COLO829 (cell line): ENCODE results near the gene PHOX2B.
"Not testable (repeated sequence)": the region's sequence is repeated elsewhere in the genome, so short reads cannot be mapped to it uniquely, and the experiment has no call there.

Experiments used
- DNase-seq: peaks from one replicate; pipeline ENCODE4 v3.0.0; 2012; ENCODE audit warnings: low spot score

Gene PHOX2B

DNA sequence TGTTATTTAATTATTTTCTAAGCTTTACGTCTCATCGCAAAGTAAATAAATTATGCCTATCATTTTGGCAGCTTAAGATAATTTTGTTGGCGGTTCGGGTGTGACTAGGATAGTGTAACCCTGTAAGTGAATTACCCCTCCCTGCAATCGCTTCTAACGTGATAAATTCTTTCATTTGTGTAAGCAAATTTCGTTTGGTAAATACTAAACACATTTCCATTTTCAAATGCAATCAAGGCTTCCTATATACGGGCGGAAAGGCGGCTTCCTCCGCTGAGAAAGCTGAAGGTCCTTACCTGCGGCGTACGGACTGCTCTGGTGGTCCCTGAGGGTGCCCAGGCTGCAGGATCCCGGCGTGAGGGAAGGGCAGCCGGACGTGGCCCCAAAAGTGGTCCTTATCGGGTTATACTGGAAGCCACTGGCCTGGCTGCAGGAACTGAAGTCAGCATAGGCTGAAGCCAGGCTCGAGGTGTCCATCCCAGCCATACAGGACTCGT lies 403 bp downstream of the PHOX2B start:
- no peak for DNase-seq

DNA sequence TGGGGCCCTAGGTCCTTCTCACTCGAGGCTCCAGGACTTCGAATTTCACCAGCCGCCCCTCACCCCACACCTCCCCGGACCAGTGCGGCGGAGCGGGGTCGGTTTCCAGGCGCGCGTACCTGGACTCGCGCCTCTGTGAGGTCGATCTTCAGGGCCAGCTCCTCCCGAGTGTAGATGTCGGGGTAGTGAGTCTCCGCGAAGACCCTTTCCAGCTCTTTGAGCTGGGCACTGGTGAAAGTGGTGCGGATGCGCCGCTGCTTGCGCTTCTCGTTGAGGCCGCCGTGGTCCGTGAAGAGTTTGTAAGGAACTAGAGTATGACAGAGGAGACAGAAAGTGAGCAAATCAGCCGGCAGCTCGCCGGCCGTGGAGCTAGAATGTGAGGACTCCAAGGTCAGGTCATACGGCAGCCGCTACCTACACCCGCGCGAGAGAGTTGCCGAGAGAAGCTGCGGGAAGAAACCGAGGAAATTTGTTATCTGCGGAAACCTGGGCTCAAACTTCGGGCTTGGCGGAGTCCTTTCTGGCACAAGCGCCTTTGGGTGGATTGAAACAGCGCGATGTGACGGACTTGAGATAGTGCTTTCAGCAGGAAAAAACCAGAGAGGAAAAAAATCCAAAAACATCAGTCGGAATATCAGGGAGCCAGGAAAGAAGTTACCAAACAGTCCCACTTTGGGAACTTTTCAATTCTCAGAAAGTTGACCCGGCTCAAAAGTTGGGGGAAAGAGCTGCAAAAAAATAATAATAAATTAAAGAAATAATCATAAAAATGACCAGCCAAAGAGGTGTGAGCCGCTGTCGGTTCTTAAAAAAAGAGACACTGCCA lies 1.1 kb downstream of the PHOX2B start:
- no peak for DNase-seq

DNA sequence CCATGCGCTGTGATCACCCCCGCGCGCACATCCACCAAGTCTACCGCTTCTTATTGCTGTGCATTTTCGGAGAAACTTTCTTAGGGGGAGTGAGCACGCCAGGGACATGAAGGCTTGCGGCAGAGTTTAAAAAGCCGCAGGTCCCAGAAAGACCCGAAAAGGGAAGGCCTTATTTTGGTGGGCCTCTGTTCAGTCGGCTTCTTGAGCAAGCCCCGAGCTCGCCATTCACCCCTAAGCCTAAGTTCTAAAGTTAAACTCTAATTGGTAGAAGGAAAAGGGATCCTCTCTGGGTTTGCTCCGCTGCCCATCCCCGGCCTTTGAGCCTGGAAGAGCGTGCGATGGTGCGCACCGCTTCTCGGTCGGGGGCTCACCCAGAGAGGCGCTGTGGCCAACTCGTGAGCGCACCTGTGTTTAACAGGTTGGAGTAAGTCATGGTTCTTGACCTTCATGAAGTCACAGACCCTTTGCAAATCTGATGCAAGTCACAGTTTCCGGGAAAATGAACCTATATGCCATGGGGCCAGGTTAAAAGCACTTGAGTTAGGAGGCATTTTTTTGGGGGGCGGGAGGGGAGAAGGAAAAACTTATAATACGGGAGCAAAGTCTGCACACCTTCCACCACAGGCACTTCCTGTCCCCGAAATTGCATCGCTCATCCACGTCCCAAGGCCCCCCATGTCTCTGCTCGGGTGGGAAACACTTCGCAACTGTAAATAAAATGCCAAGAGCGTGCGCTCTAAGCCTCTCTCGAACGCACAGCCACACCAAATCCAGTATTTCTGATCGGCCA lies 1.9 kb downstream of the PHOX2B start:
- no peak for DNase-seq

DNA sequence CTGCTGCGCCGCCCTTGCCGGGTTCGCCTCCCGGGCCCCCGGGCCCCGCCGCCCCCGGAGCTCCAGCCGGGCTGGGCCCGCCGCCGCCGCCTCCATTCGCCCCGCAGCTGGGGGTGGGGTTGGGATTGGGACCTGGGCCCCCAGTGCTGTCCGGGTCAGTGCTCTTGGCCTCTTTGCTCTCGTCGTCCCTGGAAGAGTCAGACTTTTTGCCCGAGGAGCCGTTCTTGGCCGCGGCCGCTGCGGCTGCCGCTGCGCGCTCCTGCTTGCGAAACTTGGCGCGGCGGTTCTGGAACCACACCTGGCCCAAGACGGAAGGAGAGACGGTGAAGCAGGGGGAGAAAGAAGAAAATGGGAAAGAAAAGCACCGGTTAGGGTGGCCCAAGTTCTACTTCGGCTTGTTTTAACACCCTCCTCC lies 2.5 kb downstream of the PHOX2B start:
- DNase-seq, result no peak

DNA sequence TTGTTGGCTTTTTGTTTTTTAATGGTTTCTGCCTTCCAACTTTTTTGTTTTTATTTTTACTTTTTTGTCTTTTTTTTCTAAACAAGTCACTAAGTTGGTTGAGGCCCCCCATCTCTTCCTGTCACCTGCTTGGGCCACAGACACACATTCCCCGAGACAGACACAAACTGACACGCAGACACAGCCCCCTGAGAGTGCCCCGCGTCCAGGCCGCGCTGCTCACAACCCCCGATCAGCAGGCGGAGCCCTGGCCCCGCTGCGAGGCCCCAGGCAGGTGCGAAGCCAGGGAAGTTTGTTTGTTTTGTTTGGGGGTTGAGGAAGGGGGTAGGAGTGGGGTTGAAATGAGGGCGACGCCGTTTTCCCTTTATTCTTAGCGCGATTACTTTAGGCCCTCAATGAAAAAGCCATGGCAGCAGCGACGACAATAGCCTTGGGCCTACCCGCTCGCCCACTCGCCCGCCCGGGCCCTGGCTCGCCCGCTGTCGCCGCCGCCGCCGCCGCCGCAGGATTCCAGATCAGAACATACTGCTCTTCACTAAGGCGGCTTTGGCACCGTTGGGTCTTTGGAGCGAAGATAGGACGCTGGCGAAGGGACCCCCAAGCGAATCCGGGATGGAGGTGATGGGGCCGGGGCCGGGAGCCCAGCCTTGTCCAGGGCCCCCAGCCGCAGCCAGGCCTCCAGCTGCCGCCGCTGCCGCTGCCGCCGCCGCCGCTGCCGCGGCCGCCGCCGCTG lies 3.1 kb downstream of the PHOX2B start:
- no peak for DNase-seq

DNA sequence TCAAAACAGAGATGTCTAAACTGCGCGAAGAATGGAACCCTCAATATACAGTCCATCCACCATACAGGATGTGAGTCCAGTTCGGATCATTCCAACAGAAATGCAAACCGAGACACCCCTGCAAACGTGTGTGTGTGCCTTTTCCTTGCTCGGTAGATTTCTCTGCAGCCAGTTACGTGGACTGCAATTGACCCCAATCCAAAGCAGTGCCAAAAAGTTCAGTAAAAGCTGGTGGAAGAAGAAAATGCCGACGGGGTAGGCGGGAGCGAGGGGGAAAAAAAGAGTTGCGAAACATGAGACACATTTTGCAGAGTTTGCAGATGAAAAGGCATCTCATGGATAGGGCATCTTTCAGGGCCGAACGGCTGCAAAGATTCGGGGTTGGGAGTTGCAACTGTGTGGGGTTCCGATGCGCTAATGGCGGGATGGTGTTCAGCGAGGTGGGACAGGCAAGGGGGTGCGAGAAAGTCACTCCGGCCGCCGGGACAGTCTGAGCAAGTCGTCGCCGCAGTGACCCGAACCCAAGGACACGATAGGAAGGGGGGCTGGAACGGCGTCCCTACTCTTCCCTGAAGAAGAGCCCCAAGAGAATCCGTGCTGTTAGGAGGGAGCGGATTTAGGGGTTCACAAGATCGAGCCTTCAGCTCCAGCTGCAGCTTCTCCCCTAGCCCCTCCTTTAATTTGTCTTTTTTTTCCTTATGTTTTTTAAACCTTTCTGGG lies 3.8 kb downstream of the PHOX2B start:
- no peak for DNase-seq

DNA sequence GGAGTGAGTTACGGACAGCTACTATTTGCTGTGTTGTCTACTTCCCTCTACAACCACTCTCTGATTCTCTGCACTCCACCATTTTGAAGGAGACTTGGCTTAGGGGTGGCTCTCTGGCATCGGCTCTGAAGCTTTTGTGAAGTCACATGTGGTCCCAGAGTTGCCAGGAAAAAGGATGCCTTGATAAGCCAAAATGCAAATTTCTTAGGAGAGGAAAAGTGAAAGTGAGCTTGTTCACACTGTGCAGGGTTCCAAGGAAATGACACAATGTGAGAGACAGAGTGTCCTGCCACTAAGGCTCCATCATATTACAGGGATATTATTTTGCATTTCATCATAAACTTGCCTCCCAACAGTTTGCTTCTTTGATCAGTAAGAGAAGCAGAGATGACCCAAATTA lies 7.2 kb downstream of the PHOX2B start:
- DNase-seq, result no peak

DNA sequence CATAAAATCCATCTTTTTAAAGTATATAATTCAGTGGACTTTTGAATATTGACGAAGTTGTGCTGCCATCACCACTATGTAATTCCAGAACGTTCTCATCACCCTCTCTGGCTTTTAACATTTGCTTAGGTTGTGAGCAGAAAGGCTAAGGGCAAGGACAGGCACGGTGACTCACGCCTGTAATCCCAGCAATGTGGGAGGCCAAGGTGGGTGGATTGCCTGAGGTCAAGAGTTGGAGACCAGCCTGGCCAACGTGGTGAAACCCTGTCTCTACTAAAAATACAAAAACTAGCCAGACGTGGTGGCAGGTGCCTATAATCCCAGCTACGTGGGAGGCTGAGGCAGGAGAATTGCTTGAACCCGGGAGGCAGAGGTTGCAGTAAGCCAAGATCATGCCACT lies 11.0 kb downstream of the PHOX2B start:
- not testable (repeated sequence) for DNase-seq

DNA sequence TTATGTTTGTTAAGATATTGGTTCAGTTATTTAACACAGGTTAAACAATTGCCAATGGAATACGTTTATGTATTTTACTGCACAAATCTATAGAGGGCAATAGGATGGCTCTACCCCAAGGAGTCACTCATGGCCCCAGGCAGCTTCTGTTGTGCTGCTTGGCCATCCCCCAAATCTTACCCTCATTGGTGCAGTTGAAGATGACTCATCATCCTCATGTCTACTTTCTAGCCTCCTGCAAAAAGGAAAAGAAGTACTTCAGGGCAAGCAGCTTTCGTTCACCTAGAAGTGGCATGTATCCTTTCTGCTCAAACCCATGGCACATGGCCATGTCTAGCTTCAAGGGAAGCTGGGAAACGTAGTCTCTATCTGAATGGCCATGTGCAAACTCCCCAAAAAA lies 14.2 kb downstream of the PHOX2B start:
- DNase-seq, result peak; percentile 20

DNA sequence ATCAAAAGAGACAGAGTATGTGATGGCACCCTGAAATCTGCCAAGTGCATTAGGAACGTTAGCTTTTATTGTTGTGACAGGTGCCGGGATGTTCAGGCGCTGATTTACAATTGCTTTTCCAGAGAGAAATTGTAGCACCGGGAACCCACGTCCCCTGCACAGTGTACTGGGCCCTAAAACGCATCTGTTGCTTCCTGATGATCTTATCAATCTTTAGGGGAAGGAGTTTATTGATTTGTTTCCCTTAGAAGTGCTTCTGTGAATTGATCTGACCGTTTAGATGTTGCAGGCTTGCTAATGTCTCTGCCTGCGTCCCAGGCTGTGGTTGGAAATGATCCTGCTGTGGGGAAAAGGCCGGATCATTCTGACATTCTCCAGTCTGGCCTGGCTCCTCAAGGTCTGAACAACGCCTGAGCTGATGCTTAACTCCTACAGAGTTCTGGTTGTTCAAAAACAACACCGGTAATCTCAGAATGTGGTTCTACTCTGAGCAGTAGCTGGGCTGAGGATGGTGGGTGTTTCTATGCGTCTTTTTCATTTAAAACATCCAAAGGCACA lies 16.9 kb downstream of the PHOX2B start:
- DNase-seq, result no peak

DNA sequence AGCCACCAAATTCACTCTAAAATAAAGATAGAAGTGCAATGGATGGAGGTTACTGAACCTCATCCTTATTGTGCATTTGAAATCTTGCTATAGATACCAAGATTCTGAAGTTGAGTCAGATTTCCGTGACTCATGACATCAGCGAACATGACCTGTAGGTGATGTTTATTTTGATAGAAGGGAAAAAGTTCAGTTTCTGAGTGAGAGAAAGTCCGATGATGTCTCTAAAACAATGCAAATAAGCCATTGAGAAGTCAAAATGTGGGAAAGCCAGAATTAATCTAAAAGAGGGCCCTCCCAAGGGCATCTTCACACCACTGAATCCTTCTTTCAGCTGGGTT lies 20.0 kb downstream of the PHOX2B start:
- DNase-seq, result no peak

DNA sequence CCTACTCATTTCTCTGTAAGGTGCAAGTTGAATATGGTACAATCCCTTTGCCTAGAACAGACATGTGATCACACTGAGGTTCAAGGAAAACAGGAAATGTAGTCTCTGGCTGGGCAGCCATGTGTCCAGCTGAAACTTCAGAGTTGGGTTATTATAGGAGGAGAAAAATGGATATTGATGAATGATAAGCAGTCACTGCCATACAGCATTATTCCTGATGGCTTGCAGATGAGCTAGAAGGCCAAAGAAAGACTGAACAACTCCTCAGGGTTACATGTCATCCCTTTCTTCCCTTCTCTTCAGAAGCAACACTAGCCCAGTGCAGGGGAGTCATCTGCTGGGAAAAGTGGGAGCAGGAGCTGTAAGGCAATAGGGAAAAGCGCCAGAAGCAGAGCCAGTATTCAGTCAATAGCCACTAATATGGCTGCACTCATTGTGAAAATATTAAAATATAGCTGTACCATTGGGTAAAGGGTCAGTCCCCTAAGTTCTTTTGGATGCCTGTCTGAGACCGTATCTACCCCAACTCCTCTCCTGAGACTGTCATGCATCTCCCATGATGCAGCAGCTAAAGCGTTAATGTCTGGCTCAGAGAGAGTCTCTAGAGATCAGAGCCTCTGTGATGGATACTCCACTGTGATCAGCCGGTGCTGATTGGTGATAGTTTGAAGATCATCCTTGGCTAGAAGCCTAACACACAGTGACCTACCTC lies 20.5 kb downstream of the PHOX2B start:
- DNase-seq, result no peak

DNA sequence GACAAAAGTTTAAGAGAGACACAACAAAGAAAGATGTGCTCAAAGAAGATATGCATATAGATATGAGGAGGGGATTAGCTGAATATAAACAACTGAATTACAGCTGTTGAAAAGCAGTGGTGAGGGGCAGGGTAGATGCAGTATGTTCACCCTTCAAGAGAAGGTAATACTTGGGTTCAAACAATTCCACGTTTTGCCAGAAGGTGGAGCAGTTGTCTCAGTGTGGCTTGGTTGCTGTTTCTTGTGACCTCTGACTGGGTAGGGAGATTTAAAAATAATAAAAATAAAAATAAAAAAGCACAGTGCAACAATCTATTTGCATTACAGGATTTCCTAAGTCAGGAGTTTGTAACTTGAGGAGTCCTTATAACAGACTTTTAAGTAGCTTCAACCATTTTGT lies 23.3 kb downstream of the PHOX2B start:
- DNase-seq, result no peak

DNA sequence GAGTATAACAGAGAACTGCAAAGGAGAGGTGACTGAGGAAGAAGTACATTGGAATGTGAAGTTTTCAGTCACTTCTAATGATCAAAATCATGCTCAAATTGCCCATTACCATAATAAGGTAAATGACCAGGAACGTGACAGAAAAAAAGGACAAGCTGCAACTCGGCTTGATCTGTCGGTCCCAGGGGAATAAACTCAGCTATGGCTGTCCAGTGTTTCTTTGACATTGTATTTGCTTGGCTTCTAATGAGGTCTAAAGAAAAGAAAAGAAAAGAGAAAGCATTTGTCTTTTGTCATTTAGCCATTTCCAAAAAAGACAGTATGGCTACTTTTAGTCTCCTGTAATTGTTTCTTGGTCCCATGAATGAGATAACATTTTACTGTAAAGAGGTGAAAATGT lies 25.2 kb downstream of the PHOX2B start:
- DNase-seq, result no peak

DNA sequence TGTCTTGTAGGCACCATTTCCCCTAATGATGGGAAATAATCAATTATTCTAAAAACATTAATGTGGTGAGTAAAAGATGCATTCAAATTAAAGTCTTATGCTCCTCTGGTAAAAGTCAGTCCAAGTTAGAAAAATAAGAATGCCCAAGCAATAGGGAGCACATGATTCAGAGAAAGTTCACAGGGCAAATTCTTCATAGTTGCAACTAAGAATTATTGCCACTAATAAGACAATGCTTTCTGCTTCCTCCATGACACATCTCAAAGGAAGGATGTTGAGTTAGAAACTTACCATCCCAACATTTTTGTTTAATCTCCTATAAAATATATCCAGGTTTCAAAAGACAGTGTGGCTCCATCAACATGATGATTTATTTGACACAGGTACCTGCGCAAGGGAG lies 26.3 kb downstream of the PHOX2B start:
- no peak for DNase-seq

DNA sequence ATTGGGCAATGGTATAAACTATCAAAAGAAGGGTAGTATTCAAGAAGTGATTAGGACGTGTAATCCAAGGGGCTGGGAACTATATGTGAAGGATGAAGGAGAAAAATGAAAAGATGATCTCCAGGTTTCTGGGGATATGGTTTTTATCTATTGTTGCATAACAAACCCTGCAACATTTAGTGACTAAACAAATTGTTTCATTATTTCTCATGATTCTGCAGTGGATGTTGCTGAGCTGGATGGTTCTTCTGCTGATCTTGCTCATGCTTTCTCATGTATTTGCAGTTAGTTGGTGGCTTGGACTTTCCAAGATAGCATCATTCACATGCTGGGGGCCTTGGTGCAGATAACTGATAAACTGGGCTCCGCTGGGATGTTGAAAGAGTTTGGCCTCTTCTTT lies 29.1 kb downstream of the PHOX2B start:
- DNase-seq, result no peak

DNA sequence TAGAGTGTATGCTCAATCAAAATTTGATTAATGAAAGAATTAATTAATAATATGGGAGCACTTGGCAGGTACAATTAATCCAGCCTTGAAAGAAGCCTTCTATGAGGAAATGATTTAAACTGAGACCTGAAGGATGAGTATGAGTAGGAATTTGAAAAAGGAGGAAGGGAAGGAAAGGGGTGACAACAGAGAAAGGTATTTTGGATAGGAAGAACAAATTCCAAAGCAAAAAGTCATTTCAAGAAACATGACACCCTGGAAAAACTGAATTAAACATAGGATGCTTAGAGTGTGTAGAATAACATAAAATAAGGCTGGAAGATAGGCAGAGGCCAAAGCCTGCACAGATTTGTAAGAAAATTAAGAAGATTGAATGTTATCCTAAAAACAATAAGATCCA lies 29.6 kb downstream of the PHOX2B start:
- DNase-seq, result no peak

DNA sequence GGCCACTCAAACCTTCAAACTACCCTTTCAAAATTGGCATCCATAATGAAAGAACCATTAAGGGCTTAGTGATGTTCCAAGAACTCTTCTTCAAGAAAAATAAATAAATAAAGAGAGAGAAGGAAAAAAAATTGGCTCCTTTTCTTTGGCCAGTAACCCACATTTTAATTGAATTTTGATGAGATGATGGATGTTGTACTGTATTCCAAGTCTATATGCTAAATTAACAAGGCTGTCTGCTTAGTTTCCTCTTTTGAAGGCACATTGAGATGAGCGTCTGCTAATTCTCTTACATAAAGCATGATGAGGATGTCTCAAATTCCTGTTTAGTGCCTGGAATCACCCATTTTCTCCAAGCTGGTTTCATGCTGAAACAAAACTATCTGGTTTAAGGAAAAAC lies 33.4 kb downstream of the PHOX2B start:
- no peak for DNase-seq

DNA sequence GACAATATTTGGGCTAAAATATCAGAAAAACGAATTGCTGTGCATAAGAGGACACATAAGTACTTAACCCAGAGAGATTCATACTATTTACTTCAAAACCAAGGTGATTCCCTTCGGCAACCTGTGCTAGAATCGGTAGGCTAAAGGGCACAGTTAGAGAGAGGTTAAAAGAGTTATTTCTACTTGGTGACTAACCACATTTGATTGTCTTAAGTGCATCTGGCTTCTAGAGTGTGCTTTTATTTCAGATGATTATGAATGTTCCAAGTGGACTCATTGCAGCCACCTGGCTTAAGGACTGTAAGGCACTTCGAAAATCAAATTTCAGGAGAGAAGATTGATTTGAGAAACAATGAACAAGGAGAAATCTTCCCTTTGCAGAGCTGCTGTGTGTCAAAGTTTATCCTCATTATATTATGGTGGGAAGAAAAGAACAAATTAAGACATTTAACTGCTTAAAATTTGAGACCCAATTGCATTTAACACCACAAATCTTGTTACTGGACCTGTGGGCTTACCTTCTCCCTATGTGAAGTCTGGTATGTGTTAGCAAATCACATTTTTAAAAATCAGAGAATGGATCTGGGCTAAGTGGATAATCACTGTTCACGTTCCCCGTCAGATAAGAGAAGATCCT lies 34.0 kb downstream of the PHOX2B start:
- no peak for DNase-seq

DNA sequence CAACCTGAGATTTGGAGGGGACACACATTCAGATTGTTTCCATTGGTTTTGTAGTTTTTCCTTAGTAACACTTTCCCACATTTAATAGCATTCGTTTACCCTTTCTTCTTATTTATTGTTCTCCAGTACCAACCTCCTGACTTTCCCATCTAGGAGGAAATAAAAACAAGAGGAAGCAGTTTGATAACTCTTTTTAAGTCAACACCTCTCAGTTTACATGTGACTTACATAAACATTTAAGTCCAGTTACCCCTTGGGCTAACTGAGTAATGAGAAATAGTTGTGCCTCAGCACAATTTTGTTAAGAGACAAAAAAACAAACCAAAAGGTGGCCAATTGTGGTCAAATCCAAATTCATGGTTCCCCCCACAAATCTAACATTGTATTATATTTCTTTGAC lies 34.8 kb downstream of the PHOX2B start:
- no peak for DNase-seq

DNA sequence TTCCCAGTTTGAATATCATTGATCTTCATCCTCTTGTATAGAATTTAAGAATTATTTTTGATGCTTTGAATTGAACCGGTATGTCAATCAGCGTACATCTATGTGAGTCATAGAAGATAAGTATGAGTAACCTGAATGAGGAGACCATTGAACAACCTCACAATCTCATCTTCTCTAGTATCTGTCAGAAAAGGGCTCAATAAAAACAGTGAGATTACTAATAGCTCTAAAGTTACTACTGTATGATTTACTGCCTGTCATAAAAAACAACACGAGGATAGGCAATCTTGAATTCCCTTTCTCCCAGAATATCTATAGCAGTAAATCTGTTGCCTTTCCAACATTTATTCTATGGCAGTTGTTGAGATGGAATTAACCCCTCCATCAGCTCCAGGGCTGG lies 36.1 kb downstream of the PHOX2B start:
- DNase-seq, result no peak
